ENCODE measurements around the gene BEST3. TPM values are rescaled to one million over a fixed set of nuclear protein-coding genes. Genes with fewer than 3 reads are reported as not detected.

Gene BEST3
- total RNA-seq, 1 experiment from 2014 or later = not detected

- H3K4me3 Mint-ChIP-seq = no peak overlapping the region
- no peaks in the 10 kb centered on the region for H3K27me3 Mint-ChIP-seq (ENCODE audit: low read depth)
- H3K27ac Mint-ChIP-seq = no peak overlapping the region
- POLR2A ChIA-PET = no interaction called here
- peaks cover 11% of the 10 kb centered on the region for H3K4me1 Mint-ChIP-seq
- CTCF ChIA-PET = no interaction called here
- DNase-seq (ENCODE audit: low spot score) (no peak), ATAC-seq (no peak)
- no peaks in the 10 kb centered on the region for H3K36me3 Mint-ChIP-seq
- H3K9me3 Mint-ChIP-seq = no peaks in the 10 kb centered on the region
- TF ChIP-seq TP53 (CRISPR knock-in tag; IDR thresholded peaks at IDR 0.05) = no peak
- no peak for TF ChIP-seq MYBL2 (CRISPR knock-in tag; IDR thresholded peaks at IDR 0.05)
- no peak for TF ChIP-seq ZNF425 (CRISPR knock-in tag; conservative IDR thresholded peaks at IDR 0.05)
- TF ChIP-seq ZNF671 (CRISPR knock-in tag; IDR thresholded peaks at IDR 0.05) = no peak
- TF ChIP-seq, protein P1, sequence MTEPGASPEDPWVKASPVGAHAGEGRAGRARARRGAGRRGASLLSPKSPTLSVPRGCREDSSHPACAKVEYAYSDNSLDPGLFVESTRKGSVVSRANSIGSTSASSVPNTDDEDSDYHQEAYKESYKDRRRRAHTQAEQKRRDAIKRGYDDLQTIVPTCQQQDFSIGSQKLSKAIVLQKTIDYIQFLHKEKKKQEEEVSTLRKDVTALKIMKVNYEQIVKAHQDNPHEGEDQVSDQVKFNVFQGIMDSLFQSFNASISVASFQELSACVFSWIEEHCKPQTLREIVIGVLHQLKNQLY (CRISPR knock-in tag; IDR thresholded peaks at IDR 0.05) = no peak
- TF ChIP-seq FOXP1 (CRISPR knock-in tag; IDR thresholded peaks at IDR 0.05; ENCODE audit: borderline replicate concordance) = no peak
- no peak for TF ChIP-seq GTF2I (CRISPR knock-in tag; conservative IDR thresholded peaks at IDR 0.05)
- no peak for TF ChIP-seq RORB (CRISPR knock-in tag; IDR thresholded peaks at IDR 0.05)
- TF ChIP-seq SP1 (CRISPR knock-in tag; conservative IDR thresholded peaks at IDR 0.05) = no peak
- no peak for TF ChIP-seq ZBTB21 (CRISPR knock-in tag; IDR thresholded peaks at IDR 0.05; ENCODE audit: borderline replicate concordance)
- no peak for TF ChIP-seq MXD4 (CRISPR knock-in tag; IDR thresholded peaks at IDR 0.05; ENCODE audit: borderline replicate concordance)
- TF ChIP-seq, protein P2, sequence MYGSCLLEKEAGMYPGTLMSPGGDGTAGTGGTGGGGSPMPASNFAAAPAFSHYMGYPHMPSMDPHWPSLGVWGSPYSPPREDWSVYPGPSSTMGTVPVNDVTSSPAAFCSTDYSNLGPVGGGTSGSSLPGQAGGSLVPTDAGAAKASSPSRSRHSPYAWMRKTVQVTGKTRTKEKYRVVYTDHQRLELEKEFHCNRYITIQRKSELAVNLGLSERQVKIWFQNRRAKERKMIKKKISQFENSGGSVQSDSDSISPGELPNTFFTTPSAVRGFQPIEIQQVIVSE (CRISPR knock-in tag; IDR thresholded peaks at IDR 0.05; ENCODE audit: borderline replicate concordance) = no peak
- TF ChIP-seq JUN (CRISPR knock-in tag; IDR thresholded peaks at IDR 0.05) = no peak
- TF ChIP-seq ZNF138 (CRISPR knock-in tag; conservative IDR thresholded peaks at IDR 0.05) = no peak
- TF ChIP-seq NR3C1 (CRISPR knock-in tag; conservative IDR thresholded peaks at IDR 0.05; ENCODE audit: low read depth) = no peak
- no peak for TF ChIP-seq KAT7 (CRISPR knock-in tag; IDR thresholded peaks at IDR 0.05; ENCODE audit: borderline replicate concordance)
- TF ChIP-seq JAZF1 (CRISPR knock-in tag; IDR thresholded peaks at IDR 0.05) = no peak
- TF ChIP-seq, protein P3, sequence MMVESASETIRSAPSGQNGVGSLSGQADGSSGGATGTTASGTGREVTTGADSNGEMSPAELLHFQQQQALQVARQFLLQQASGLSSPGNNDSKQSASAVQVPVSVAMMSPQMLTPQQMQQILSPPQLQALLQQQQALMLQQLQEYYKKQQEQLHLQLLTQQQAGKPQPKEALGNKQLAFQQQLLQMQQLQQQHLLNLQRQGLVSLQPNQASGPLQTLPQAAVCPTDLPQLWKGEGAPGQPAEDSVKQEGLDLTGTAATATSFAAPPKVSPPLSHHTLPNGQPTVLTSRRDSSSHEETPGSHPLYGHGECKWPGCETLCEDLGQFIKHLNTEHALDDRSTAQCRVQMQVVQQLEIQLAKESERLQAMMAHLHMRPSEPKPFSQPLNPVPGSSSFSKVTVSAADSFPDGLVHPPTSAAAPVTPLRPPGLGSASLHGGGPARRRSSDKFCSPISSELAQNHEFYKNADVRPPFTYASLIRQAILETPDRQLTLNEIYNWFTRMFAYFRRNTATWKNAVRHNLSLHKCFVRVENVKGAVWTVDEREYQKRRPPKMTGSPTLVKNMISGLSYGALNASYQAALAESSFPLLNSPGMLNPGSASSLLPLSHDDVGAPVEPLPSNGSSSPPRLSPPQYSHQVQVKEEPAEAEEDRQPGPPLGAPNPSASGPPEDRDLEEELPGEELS (CRISPR knock-in tag; IDR thresholded peaks at IDR 0.05) = no peak
Measured at GRCh38 chr12:69679119-69679518, 20.0 kb downstream of the BEST3 start.

DNA sequence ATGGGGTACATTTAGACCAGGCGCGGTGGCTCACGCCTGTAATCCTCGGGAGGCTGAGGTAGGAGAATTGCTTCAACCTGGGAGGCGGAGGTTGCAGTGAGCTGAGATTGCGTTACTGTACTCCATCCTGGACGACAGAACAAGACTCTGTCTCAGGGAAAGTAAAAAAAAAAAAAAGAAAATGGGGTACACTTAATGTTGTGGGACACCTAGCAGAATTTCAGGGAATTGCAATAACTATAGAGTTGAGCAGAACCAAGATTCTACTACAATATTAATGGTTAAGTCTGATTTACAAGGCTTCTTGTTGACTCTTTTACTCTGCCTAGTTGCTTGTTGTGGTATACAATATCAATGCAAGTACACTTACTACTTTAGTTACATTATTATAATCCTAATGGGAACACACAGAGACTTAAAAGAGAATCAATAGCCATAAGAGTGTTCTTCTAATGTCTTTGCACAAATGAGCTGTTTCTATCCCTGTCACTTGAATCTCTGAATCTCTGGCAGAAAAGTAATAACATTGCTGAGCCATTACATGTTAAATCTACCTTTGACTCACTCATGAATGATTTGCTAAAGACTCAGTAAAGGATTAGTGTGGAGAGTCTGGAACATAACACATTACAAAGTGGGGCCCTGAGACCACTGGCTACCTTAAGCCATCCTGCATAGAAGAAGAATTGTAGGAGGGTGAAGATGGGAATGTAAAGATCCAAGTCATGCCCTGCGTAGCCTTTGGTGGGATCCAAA, 22.7 kb downstream of the BEST3 start:
- Mint-ChIP-seq H3K4me3 (no peak overlapping the region), H3K4me1 (0 out of 2 replicates have a peak, but pooled peaks cover 8% of the 10 kb centered on the region), H3K27ac (no peak overlapping the region), H3K36me3 (no peaks in the 10 kb centered on the region), H3K9me3 (no peaks in the 10 kb centered on the region), H3K27me3 (ENCODE audit: low read depth) (no peaks in the 10 kb centered on the region)
- DNase-seq (ENCODE audit: low spot score) (no peak), ATAC-seq (peak; percentile 60)
- ChIA-PET POLR2A (no interaction called here), CTCF (interaction anchor here (0.6 to 0.8 kb wide), 2 partner anchors 13 to 106 kb away, joined by 3 read pairs; no protein-coding TSS in a partner anchor)
- TF ChIP-seq, protein P4, sequence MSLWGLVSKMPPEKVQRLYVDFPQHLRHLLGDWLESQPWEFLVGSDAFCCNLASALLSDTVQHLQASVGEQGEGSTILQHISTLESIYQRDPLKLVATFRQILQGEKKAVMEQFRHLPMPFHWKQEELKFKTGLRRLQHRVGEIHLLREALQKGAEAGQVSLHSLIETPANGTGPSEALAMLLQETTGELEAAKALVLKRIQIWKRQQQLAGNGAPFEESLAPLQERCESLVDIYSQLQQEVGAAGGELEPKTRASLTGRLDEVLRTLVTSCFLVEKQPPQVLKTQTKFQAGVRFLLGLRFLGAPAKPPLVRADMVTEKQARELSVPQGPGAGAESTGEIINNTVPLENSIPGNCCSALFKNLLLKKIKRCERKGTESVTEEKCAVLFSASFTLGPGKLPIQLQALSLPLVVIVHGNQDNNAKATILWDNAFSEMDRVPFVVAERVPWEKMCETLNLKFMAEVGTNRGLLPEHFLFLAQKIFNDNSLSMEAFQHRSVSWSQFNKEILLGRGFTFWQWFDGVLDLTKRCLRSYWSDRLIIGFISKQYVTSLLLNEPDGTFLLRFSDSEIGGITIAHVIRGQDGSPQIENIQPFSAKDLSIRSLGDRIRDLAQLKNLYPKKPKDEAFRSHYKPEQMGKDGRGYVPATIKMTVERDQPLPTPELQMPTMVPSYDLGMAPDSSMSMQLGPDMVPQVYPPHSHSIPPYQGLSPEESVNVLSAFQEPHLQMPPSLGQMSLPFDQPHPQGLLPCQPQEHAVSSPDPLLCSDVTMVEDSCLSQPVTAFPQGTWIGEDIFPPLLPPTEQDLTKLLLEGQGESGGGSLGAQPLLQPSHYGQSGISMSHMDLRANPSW (CRISPR knock-in tag; conservative IDR thresholded peaks at IDR 0.05; ENCODE audit: low read depth) = no peak
- TF ChIP-seq NR2C2 (CRISPR knock-in tag; IDR thresholded peaks at IDR 0.05) (no peak), GTF2I (CRISPR knock-in tag; conservative IDR thresholded peaks at IDR 0.05) (no peak), GABPB1 (CRISPR knock-in tag; IDR thresholded peaks at IDR 0.05) (no peak), SOX15 (CRISPR knock-in tag; IDR thresholded peaks at IDR 0.05) (no peak), CBFB (CRISPR knock-in tag; IDR thresholded peaks at IDR 0.05; ENCODE audit: low read depth) (no peak), ATF2 (CRISPR knock-in tag; IDR thresholded peaks at IDR 0.05; ENCODE audit: borderline replicate concordance, low read depth) (no peak), ZBTB43 (CRISPR knock-in tag; IDR thresholded peaks at IDR 0.05) (no peak)

Data from WTC11 (cell line).